HUES48 (cell line): ENCODE data around the gene LFNG.
"Not testable (repeated sequence)": the region's sequence is repeated elsewhere in the genome, so short reads cannot be mapped to it uniquely, and the experiment has no call there.

Experiments used
- H3K27ac ChIP-seq: one replicate; pipeline ENCODE4 v1.7.0; 2013; ENCODE audit warnings: low read depth, low read length, inconsistent platforms
- H3K27me3 ChIP-seq: 2 replicates; pipeline ENCODE4 v1.6.1; 2013; ENCODE audit warnings: mild to moderate bottlenecking, low read length; ENCODE audit not compliant: control insufficient read depth, insufficient read depth
- H3K36me3 ChIP-seq: 2 replicates; pipeline ENCODE4 v1.6.1; 2013; ENCODE audit warnings: low read length; ENCODE audit not compliant: control insufficient read depth, insufficient read depth
- H3K4me1 ChIP-seq: 2 replicates; pipeline ENCODE4 v1.6.1; 2013; ENCODE audit warnings: mild to moderate bottlenecking, low read length; ENCODE audit not compliant: control insufficient read depth, insufficient read depth
- H3K4me3 ChIP-seq: 2 replicates; pipeline ENCODE4 v1.5.1; 2013; ENCODE audit warnings: mild to moderate bottlenecking, low read depth, low read length
- H3K9ac ChIP-seq: 2 replicates; pipeline ENCODE4 v1.6.1; 2013; ENCODE audit warnings: mild to moderate bottlenecking, low read depth, low read length, moderate library complexity
- H3K9me3 ChIP-seq: 2 replicates; pipeline ENCODE4 v1.6.1; 2013; ENCODE audit warnings: low read length; ENCODE audit not compliant: control insufficient read depth, insufficient read depth

The LFNG gene

DNA sequence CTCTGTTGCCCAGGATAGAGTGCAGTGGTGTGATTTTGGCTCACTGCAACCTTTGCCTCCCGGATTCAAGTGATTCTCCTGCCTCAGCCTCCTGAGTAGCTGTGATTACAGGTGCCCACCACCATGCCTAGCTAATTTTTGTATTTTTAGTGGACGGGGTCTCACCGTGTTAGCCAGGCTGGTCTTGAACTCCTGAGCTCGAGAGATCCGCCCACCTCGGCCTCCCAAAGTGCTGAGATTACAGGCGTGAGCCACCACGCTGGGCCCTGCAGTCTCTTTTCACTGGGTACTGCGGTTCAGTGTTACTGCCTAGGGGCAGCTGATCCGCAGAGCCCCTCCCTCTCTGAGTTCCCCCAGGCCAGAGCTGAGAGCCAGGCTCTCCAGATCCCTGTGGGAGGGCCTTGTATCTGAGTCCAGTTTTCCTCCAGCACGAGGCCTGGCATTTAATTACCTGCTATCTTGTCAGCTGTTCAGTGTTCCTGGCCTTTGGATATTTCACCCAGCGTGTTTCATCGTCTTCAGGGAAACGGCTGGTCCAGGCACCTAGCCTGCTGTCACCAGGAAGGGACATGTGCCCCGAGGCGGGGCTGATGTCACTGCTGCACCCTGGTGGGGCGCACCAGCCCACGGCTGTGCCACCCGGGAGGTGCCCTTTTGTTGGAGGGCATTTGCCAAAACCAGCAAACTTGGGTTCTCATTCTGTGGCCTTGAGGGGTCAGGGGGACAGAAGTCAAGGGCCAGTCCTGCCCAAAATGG lies 16.5 kb downstream of the LFNG start:
- not testable (repeated sequence) for H3K27me3 ChIP-seq, H3K27ac ChIP-seq, H3K4me3 ChIP-seq, H3K9me3 ChIP-seq, H3K4me1 ChIP-seq, H3K9ac ChIP-seq
- H3K36me3 ChIP-seq = peaks cover 29% of the 10 kb centered on the region

DNA sequence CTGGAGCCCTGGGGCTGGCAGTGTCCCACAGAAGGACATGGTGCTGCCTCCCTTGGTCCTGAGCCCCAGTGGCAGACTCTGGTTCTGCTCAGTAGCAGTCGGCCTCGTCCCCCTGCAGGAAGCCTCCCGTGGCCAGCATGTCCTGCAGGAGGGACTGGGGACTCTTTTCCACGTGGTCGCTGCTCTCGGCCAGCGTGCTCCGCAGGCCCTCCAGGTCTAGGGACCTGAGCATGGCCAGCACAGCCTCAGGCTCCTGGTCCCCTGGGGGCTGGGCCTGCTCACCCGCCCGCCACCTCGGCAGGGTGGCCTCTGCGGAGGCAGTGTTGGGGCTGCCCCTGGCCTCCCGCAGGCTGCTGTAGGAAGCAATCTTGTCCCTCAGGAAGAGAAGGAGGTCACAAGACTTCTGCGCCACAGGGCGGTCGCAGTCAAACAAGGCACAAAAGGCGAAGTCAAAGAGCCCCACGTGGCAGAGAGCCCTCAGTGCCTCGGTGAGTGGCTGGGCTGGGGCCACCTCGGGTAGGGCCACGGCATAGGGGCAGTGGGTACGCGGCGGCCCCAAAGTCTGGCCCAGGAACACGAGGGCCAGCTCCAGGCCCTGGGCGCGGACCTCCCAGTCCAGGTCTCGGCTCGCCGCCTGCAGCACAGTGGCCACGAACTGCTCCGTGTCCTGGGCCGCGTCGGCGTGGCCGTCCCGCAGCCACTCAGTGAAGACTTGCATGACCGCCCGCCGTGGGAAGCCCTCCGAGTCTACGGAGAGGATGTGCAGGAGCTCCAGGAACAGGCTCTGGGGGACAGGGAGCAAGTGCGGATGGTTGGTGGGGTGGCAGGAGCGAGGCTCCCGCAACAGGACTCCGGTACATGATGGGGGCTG lies 18.6 kb downstream of the LFNG start:
- H3K27me3 ChIP-seq = no peaks in the 10 kb centered on the region
- no peak overlapping the region for H3K9ac ChIP-seq
- no peaks in the 10 kb centered on the region for H3K9me3 ChIP-seq
- no peak overlapping the region for H3K27ac ChIP-seq
- H3K4me1 ChIP-seq = no peaks in the 10 kb centered on the region
- no peak overlapping the region for H3K4me3 ChIP-seq
- peaks cover 51% of the 10 kb centered on the region for H3K36me3 ChIP-seq

DNA sequence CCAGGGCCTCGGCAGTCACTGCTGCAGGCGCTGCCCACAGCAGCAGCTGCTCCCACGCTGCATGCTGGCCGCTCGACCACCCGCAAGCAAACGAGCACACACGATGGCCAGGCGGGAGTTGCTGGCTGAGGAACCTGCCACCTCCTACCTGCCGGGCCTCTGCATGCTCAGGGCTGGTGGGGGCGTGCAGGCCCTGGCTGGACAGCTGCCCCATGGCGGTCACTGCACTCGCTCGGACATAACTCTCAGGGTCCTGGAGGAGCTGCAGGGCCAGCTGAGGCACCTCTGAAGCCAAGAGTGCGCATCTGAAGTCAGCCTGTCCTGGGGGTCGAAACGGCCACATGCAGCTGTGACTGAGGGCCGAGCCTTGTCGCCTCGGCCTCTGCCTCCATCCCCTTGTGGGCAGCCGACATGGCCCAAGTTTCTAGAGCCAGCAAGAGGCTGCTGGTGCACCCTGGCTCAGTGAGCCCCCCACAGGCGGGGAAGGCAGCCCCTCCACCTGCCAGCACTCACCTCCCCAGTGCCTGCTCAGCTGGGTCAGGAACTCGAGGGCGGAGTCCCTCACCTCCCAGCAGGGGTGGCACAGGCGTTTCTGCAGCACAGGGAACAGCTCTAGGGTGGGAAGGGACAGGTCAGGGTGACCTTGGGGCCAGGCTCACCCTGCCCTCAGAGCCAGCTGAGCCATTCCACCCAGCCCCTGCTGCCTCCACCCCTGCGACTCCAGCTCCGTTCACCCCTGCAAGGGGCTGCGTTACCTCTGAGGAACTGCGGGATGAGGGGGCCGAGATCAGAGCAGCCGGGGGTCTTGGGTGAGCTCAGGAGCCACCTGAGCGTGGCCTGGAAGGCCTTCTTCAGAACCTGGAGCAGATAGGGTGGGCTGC lies 19.7 kb downstream of the LFNG start:
- Histone ChIP-seq H3K4me3 (no peak overlapping the region), H3K36me3 (peaks cover 60% of the 10 kb centered on the region), H3K9me3 (no peaks in the 10 kb centered on the region), H3K27ac (no peak overlapping the region), H3K27me3 (no peaks in the 10 kb centered on the region), H3K4me1 (no peaks in the 10 kb centered on the region), H3K9ac (no peak overlapping the region)

DNA sequence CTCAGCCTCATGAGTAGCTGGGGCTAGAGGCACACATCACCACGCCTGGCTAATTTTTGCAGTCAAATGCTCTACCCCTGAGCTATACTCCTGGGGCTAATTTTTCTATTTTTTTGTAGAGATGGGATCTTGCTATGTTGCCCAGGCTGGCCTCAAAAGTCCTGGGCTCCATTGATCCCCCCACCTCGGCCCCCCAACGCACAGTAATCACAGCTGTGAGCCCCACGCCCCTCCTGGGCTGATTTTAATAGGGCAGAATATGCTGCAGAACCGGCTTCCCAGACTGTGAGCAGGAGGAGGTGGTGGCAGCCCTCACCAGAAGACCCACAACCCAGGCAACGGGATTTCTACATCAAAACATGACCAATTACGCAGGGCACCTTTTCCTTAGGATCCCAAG lies 20.6 kb downstream of the LFNG start:
- Histone ChIP-seq H3K9ac (no peak overlapping the region), H3K36me3 (peaks cover 67% of the 10 kb centered on the region), H3K27me3 (no peaks in the 10 kb centered on the region), H3K27ac (no peak overlapping the region), H3K4me1 (no peaks in the 10 kb centered on the region), H3K4me3 (no peak overlapping the region), H3K9me3 (no peaks in the 10 kb centered on the region)

DNA sequence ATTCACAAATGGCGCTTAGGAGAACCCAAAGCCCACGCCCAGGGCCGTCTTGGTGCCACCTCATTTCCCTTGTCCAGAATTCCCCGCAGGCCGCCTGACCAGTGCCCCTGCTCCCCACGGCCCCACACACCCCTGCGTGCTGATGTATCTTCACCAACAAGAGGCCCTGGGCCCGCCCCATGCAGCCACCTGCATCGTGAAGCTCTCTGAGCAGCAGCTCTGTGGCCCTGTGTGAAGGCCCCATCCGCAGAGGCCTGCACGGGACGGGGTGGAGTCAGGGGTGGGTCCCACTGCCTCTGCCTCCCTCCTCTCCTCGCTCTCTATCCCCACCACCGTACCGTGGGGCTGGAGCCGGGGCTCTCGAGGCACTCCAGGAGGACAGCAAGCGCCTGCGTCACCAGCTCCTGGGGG lies 21.1 kb downstream of the LFNG start:
- Histone ChIP-seq H3K27ac (no peak overlapping the region), H3K4me3 (no peak overlapping the region), H3K27me3 (no peaks in the 10 kb centered on the region), H3K4me1 (no peaks in the 10 kb centered on the region), H3K9ac (no peak overlapping the region), H3K36me3 (peaks cover 69% of the 10 kb centered on the region), H3K9me3 (no peaks in the 10 kb centered on the region)

DNA sequence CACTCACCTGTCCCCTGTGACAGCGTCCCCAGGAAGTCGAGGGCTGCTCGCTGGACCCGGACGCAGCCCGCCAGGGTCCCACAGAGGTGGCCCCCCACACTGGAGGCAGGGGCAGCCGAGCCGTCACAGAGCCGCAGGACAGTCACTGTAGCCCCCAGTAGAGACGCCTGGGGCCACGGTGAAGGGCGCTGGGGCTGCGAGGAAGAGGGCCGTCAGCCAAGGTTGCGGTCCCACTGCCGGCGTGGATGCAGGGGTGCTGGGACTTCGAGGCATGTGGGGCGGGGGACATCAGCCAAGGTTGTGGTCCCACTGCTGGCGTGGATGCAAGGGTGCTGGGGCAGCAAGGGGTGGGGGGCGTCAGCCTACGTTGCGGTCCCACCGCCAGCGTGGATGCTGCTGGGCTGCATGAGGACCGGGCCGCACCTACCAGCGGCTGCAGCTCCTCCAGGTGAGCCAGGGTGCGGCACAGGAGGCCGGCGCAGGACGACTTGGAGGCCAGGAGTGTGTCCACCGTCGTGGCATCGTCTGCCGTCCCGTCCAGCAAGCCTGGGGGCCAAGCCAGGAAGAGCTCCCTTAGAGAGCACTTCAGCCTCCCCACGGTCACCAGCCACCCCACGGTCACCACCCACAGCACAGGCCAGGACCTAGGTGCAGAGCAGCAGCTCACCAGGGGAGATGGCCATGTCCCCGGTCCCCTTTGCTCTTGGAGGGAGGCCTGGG lies 21.9 kb downstream of the LFNG start:
- Histone ChIP-seq H3K36me3 (peaks cover 75% of the 10 kb centered on the region), H3K27ac (no peak overlapping the region)

DNA sequence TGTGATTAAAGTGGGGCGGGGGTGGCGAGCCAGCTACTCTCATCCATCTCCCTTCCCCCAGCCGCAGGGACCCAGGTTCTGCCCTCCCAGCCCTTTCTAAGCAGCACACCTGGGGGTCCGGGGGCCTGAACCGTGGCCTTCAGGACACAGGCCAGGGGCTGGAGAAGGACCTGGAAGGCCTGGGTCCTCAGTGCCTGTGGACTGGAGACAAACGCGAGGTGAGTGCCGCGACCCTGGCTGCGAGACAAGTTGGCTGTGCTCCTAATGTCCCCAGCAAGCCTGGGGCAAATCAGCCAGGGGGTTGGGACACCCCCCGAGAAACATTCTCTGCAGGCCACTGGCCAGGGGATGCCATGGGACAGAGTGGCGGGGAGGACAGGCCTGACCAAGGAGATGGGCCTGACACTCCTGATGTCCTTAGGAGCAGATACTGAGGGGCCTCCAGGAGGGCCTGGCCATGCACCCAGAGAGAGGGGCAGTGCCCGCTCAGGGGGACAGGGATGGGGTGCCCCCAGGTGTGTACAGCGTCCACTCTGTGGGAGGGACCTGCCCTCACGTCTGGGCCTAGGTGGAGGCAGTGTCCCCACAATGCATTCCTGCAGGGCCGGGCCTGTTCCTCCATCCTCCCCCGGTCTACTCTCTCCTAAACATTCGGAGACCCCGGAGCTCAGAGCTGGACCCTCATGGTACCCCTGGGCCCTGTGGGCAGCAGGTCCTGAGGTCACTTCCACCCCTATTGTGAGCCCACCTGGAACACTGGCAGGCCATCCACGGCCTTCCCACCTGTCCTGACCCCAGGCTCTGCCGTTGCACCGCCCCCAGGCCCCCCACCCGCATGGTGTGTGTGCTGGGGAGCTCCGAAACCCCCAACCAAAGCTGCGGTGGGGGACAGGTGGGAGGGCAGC lies 22.7 kb downstream of the LFNG start:
- Histone ChIP-seq H3K36me3 (peaks cover 82% of the 10 kb centered on the region), H3K4me1 (no peaks in the 10 kb centered on the region), H3K27ac (no peak overlapping the region), H3K4me3 (no peak overlapping the region), H3K9me3 (no peaks in the 10 kb centered on the region), H3K9ac (no peak overlapping the region), H3K27me3 (no peaks in the 10 kb centered on the region)

More for the DNA sequence above, 21.9 kb downstream of the LFNG start:
- no peak overlapping the region for H3K9ac ChIP-seq
- no peaks in the 10 kb centered on the region for H3K9me3 ChIP-seq
- no peaks in the 10 kb centered on the region for H3K27me3 ChIP-seq
- H3K4me3 ChIP-seq = no peak overlapping the region
- no peaks in the 10 kb centered on the region for H3K4me1 ChIP-seq

DNA sequence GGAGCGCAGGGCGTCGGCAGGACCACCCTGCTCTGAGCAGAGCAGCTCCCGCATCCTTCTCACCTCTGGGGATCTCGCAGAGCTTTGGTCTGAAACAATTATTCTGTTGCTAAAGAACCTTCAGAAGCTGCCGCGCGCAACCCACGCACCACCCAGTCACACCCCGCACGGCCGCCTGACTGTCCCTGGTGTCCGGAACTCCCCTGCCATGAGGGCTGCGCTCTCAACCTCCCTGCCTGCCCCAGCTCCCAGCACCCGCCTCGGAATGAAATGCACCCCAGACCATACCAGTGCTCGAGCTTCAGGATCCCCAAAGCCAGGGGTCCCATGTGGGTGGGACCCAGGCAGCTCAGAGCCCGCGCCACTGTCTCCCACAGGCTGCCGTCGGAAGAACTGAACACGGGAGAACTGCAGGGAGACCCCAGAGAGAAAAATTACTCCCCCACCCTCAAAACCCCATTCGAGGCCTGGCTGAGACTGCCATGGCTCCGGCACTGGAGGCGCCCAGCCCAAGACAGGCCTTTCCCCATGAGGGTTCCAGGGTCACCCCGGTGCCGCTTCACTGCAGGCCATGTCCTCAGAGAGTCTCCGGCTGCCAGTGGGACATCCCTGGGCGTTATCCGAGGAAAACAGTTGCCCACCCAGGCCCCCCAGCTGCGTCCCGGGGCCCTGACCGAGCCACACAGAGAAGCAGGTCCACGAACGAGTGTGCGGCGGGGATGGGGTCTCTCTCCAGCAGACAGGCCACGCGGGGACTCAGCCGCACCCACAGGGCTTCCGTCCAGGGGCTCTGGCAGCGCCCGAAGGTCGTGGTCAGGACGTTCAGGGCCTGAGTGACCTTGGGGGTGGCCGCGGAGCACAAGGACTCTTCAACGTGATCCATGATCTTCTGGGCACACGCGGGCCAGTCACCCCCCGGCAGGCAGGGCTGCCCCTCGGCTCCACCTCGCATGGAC lies 23.6 kb downstream of the LFNG start:
- H3K36me3 ChIP-seq = peaks cover 85% of the 10 kb centered on the region
- H3K27me3 ChIP-seq = no peaks in the 10 kb centered on the region
- H3K27ac ChIP-seq = no peak overlapping the region
- no peak overlapping the region for H3K9ac ChIP-seq
- no peak overlapping the region for H3K4me3 ChIP-seq
- no peaks in the 10 kb centered on the region for H3K9me3 ChIP-seq
- no peaks in the 10 kb centered on the region for H3K4me1 ChIP-seq

DNA sequence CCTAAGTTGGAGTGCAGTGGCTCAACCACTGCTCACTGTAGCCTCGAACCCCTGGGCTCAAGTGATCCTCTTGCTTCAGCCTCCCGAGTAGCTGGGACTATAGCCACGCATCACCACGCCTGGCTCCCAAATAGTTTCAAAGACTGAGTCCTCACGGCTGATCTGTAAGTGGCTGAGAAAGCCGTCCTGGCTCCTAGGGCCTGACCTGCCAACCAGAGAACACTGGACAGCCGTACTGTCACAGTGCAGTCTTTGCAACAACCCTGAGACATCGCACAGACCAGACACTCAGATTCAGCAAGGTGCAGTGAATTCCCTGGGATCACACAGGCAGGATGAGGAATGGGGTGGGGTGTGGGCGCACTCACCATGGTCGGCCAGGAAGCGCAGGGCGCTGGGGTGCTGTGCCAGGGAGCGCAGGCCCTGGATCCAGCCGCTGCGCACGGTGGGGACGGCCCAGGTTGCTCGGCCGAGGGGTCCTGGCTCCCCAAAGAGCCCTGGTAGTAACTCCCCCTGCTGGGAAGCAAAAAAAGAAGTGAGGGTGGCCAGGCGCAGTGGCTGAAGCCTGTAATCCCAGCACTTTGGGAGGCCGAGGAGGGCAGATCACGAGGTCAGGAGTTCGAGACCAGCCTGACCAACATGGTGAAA lies 25.1 kb downstream of the LFNG start:
- Histone ChIP-seq H3K4me1 (no peaks in the 10 kb centered on the region), H3K27me3 (no peaks in the 10 kb centered on the region), H3K27ac (no peak overlapping the region), H3K9ac (no peak overlapping the region), H3K4me3 (no peak overlapping the region), H3K36me3 (peaks cover 81% of the 10 kb centered on the region), H3K9me3 (no peaks in the 10 kb centered on the region)
